ENCODE measurements around the gene MICU1. TPM values are rescaled to one million over a fixed set of nuclear protein-coding genes. Genes with fewer than 3 reads are reported as not detected.

The MICU1 gene
- total RNA-seq, 2 donors from 2014 or later: 41.0 to 44.8 TPM

DNA sequence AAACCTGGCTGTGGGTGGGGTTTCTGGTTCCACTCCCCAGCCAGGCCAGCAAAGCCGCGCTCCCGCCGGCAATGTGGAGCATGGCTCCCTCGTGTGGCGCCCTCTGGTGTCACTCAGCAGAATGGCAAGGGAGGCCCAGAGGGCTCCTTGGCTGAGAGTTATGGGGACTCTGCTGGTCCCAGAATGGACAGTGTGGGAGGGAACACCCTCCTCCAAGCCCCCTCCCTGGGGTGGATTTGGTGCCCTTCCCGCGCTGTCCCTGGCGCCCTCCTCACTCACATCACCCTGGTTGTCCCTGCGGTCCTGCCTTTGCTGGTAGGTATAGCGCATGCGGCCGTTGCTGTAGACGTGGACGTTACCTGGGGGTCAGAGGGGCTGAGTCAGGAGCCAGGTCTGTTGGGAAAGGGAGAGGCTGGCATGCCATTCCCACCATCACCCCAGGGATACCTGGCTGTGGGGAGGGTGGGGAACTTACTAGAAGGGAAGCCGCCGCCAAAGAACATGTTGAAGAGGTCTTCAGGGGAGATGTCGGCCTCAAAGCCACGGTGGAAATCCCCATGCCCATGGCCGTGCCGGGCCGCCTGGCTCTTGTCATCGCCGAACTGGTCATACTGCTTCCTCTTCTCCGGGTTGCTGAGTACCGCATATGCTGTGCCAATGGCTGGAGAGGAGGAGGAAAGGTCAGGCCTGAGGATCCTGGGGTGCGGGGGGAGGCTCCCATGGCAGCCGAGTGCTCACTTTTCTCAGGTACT lies 285.2 kb downstream of the MICU1 start:
- peak; percentile 81 for DNase-seq
- ATAC-seq: peak; percentile 22 to 28
- intact Hi-C loops (cut with DNase I): no loop called here

DNA sequence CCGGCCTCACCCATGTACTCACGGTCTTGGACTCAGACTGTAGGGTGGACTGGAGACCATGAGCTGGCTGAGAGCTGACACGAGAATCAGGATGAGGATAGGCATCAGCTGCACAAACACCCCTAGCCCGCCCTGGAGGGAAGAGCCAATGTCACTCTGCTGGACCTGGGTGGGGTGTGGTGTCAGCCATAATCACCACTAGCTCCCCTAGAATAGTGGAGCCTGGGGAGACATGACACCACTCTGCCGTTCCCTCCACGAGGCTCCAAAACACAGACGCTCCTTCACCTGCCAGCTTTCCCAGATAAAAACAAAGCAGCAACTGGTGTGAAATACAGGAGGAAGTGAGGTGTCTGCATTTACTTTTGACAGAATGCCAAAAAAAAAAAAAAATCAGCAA lies 287.7 kb downstream of the MICU1 start:
- intact Hi-C loops (cut with DNase I): loop anchor here (5.0 to 10.0 kb wide), 5 partner anchors 113 to 283 kb away; no protein-coding TSS in a partner anchor
- ATAC-seq (no peak), DNase-seq (no peak)

DNA sequence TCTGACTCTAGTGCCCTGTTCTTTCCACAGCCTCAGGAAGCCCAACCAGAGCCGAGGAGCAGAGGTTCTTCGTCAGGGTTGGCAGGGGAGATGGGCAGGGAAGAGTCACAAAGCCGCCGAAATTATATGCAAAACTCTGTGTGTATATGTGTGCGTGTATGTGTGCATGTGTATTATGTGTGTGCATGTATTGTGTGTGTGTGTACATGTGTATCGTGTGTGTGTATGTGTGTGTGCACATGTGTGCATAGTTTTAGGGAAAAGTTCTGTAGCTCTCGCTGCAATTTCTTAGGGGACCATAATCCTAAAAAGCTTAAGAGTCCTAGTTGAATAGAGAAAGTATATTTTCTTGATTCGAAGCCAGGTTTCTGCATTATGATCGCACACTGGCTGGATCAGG lies 288.2 kb downstream of the MICU1 start:
- intact Hi-C loops (cut with DNase I): loop anchor here (5.0 to 10.0 kb wide), 5 partner anchors 113 to 283 kb away; no protein-coding TSS in a partner anchor
- no peak for DNase-seq
- ATAC-seq: no peak

DNA sequence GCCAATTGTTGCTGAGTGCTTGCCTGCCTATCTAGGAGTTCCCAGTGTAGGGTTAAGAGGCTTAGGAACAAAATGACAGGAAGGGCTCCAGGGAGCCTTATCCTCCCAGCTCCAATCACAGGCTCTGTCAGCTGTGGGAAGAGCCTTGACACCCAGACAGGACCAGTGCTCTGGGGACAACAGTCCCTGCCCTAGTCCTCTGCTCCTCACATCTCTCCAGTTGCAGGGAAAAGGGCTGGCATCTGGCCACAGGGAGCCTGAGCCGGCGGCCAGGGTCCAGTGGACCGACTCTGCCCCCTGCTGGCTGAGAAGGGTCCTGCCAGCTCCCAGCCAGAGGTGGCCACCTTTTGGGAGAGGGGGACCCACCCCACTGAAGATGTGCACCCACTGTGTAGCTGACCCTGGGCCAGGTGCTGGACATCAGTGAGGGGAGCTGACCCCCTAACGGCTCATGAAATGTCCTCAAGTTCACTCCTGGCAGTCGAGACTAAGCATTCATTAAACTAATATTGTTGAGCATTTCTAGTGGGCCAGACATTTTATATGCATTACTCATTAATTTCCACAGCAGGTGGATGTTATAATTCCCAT lies 288.7 kb downstream of the MICU1 start:
- intact Hi-C loops (cut with DNase I): loop anchor here (5.0 to 10.0 kb wide), 5 partner anchors 112 to 282 kb away; no protein-coding TSS in a partner anchor
- ATAC-seq (peak in 1 of 2 donors; percentile 28), DNase-seq (peak; percentile 92)

DNA sequence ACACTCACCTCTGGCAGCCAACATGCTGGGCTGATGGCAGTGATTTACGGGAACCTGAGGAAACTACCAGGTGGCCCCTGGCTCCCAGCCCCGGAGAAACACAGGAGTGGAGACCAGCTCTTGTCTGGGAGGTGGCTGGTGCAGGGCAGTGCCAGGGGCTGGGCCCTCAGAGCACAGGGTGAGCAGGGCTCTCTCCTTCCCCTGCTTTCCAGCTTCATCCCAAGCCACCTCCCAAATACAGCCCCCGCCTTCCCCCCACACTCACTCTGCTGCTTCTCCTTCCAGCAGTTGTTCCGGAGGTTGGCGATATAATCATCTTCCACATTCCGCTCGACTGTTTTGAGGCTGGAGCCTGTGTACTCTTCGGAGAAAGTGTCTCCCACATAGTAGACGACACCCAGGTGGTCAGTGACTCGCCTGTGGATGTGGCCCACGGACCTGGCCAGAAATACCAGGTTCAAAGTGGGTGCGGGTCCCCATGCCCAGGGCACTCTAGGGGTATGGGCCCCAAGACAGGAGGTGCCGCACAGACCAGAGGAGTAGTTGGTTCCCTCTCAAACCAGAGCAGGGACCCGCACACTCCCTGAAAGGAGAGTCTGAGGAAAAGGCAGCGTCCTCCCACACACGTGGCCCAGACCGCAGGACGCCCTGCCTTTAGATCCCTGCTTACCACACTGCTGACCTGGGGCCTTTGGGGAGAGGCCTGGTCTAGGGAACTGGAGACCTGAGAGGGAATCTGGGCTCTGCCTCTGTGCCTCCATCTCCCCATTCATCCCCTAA lies 289.4 kb downstream of the MICU1 start:
- no peak for ATAC-seq
- intact Hi-C loops (cut with DNase I): loop anchor here (5.0 to 10.0 kb wide), 5 partner anchors 112 to 282 kb away; no protein-coding TSS in a partner anchor
- no peak for DNase-seq

DNA sequence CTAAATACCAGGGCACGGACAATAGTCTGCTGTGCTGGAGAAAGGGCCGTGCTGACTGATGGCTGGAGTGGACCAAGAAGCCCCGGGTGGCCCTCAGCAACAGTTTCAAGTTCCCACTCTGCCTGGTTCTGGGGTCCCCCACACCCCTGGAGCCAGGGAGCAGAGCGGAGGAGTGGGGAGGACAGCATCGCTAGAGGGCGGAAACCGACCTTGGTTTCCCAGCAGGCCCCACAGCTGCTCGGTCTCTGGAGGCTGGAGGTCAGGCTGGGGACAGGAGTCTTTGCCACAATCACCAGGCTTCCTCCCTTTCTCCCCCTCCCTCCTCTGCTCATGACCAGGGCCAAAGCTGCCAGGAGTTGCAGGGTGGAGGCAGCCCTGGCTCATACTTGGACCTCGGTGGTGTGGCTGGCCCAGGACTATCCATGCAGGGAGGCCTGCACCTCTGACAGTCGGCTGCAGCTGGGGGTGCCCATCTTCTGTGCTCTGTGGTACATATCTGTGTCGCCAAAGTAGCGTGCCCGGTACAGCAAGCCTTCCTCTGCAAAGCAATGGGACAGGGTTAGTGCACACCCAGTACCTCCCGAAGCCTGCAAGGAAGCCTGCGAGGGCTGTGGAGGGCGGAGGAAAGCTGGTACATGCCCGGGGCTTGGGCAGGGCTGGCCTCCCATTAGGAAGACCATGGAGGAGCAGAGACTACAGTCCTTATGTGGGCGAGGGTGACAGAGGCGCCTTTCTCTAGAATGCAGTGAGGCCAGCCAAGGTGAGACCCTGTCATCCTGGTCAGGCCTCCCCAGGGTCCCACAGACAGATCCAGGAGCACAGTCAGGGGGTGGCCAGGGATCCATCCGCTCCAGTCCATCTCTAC lies 290.3 kb downstream of the MICU1 start:
- DNase-seq: peak; percentile 74
- intact Hi-C loops (cut with DNase I): loop anchor here (5.0 to 10.0 kb wide), 5 partner anchors 111 to 281 kb away; no protein-coding TSS in a partner anchor
- ATAC-seq: peak; percentile 38 to 45

DNA sequence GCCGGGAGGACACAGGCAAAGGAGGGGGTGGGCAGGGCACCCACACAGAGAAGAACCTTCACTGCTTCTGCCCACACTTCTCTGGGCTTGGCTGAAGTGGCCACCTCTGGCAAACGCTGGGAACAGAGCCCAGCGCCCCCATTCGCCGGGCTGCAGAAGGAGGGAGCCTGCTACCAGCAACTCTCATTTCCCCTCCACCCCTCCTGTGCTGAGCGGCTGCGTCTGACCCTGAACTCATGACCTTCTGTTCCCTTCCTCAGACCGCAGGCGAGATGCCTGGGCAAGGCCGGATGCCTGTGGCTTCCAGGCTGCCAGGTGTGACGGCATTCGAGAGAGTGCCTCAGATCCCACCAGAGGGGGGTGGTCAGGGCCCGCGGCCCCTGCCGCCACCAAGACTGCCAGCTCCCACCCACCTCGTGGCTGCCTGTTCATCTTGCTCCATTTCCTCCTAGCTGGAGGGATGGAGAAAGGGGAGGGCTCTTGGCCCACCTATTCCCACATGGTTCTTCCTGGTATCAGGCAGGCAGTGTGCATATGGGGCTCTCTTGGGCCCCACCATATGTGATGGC lies 291.0 kb downstream of the MICU1 start:
- ATAC-seq (peak; percentile 67 to 72), DNase-seq (peak; percentile 92)
- intact Hi-C loops (cut with DNase I): loop anchor here (5.0 to 10.0 kb wide), 5 partner anchors 110 to 280 kb away; no protein-coding TSS in a partner anchor

DNA sequence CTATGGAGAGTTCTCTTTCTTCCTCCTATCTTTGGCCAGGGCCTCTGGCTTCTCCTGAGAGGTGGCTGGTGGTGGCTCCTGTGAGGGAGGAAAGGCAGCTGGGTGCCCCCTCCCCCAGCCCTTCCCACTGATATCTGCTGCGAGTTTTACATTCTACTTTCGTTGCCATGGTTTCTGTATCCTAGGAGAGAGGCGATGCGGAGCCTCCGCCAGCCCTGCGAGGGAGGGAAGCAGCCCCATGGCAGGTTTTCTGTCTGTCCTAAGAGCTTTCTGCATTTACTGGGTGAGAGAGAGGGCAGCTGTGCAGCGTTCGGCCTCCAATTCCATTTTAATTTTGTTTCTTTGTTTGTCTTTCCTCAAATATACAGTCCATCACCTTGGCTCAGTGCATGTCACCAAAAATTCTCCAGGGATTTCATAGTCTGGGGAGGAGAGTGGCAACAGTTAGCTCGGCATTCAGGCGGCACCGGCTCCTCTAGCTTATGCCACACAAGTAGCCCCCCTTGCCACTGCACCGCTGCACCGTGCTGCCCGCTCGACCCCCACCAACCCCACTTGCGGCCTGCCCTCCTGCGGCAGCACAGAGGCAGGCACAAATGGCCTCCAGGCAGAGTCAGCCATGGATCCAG lies 291.6 kb downstream of the MICU1 start:
- intact Hi-C loops (cut with DNase I): loop anchor here (10.0 kb wide), 3 partner anchors 110 to 280 kb away; no protein-coding TSS in a partner anchor
- ATAC-seq (peak in 1 of 2 donors; percentile 1), DNase-seq (no peak)

DNA sequence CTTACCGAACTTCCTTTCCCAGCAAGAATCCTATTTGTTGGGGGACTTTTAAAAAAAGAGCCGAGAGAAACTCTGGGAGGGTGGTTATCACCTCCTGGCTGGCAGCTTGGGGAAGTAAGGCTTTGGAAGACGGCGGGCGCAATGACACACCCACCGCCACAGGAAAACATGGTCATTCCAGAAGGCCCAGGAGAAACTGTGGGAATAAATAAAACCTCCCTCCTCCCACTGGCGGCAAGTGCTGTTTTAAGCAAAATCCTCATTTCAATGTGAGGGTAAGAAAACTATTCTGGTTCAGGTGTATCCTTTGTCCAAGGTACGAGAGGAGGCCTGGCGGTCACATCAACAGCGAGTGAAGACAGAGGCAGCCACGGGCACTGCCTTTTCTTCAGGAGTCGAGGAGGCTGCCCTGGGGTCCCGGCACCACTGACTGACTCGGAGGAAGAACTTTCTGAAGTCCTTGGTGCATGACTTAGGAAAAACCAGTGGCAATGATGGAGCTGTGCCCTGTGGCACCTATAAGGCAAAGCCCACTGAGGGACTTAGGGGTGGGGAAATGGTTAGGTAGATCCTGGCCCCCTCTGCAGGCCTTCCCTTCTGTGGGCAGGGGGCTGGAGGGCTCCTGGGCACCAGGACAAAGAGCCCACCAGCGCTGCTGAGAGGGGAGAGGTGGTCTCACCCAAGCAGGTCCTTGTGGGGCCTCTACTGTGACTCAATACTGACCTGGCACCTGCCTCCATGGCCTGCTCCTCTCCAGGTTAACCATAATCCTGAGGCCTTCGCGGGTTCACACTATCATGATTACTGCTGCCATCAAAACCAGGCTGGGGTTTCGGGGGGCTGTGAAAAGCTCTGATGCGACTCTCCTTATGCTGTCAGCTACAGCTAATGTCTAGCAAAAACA lies 292.5 kb downstream of the MICU1 start:
- intact Hi-C loops (cut with DNase I): loop anchor here (10.0 kb wide), 3 partner anchors 109 to 279 kb away; no protein-coding TSS in a partner anchor
- ATAC-seq: no peak
- no peak for DNase-seq

DNA sequence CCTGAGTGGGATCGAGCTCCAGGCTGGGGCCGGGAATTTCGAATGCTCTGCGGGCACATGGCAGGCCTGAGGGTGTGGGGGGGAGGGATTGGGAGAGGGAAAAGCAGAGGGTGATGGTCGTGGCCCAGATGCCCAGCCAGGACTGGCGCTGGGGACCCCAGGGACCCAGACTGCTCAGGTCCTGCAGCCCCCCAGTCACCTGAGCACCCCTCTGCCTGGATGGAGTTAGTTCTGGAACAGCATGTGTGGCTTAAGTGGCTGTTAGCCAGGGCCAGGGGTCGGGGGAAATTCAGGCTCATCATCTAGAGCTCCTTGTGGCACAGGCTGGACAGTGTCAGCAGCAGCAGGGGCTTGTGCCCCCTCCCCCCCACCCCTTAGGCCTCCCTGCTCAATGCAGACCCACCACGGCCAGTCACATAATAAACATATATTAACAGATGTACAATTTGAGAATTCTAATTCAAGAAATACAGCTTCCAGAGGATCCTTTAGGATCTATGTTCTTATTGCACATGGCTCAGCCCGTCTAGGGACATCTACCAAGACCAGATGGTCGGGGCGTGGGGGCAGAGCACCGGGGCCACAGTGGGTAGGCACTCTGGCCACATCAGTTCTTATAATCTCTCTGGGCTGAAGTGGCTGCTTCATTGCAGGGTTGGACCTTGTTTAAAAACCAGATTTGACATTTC lies 293.3 kb downstream of the MICU1 start:
- intact Hi-C loops (cut with DNase I): loop anchor here (10.0 kb wide), 3 partner anchors 108 to 278 kb away; no protein-coding TSS in a partner anchor
- DNase-seq (no peak), ATAC-seq (no peak)

DNA sequence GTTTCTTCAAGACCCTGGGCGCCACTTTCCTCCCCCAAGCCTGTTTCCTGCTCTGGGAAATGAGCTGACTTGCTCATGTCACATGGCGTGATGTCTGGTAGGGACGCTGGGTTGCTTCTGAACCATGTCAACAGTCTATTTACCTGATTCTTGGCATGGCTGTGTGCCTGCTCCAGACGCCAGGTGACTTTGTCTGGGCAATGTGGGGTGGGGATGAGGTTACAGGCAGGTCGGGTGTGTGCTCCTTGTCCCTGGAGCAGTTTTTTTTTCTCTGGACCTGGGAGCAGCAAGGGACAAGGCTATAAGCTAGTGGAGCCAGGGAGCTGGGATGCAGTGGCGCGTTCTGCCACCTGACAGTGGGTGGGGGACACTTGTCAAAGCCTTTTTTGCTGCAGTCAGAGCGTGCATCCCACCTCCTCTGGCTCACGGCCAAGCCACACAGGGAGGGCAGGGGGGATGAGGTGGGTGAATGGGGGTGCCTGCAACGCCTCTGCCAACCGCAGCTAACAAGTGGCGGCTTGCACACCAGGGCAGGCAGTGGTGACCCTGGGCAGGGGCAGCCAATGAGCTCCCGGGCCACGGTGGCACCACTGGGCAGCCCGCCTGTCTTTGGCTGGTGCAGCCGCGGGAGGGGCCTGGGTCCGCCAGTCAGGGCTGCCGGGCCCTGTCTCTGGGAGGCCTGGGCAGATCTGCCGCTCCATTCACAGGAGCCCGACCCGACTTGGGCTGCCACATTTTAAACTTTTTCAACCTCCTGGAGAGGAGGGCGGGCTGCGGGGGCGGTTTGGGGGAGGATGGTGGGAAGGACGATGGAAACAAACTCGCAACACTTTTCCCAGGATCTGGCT lies 294.1 kb downstream of the MICU1 start:
- peak; percentile 62 to 69 for ATAC-seq
- intact Hi-C loops (cut with DNase I): loop anchor here (10.0 kb wide), 3 partner anchors 107 to 277 kb away; no protein-coding TSS in a partner anchor
- peak; percentile 86 for DNase-seq

DNA sequence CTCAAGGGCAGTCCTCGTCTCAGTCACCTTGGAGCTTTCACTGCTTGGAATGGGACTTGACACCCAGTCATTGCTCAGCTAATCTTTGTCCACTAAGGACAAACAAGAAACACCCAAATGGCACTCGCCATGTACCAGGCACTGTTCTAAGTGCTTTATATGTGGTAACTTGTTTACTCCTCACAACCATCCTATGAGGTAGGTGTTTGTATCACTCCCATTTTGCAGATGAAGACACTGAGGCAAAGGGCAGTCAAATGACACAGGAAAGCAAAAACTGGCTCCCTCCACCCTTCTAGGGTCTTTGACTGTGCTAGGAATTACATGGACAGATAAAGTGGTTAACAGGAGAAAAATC lies 295.8 kb downstream of the MICU1 start:
- ATAC-seq (no peak), DNase-seq (no peak)
- intact Hi-C loops (cut with DNase I): loop anchor here (10.0 kb wide), 3 partner anchors 105 to 275 kb away; no protein-coding TSS in a partner anchor

DNA sequence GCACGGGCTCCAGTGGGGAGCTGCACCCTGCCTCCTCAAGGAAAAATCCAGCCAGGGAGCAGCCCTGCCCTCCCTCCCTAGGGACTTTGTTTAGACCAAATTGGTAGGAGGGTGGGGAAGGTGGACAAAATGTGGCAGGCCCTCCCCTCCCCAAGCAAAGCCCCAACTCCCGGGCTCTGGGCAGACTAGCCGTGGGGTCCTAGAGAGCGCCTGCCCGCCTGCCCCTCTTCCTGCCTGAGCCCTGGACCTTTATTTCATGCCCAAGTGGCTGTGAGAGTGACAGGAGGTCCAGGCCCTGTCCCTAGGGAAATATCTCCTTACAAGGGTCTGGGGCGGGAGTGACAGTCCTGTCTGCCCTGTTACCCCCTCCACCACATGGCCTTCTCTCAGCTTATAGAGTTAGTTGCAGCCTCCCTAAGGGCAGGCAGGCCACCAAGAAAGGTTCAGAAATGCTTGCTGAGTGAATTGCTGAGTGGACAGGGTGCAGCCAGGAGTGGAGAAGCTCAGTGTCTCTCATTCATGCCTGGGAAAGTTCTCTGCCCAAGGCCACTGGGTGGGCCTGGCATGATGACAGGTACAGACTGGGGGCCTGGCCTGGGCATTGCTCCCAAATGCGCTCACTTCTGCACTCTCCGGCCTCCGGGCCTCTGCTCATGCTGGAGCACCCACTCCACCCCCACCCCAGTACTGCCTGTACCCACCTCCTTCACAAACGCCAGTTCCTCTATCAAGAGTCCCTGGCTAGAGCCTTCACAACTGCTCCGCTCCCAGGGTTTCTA lies 296.4 kb downstream of the MICU1 start:
- DNase-seq: no peak
- intact Hi-C loops (cut with DNase I): loop anchor here (5.0 to 10.0 kb wide), 6 partner anchors 55 to 275 kb away; partner anchors contain the start of gene DDIT4 (in 1 of the 2)
- no peak for ATAC-seq

DNA sequence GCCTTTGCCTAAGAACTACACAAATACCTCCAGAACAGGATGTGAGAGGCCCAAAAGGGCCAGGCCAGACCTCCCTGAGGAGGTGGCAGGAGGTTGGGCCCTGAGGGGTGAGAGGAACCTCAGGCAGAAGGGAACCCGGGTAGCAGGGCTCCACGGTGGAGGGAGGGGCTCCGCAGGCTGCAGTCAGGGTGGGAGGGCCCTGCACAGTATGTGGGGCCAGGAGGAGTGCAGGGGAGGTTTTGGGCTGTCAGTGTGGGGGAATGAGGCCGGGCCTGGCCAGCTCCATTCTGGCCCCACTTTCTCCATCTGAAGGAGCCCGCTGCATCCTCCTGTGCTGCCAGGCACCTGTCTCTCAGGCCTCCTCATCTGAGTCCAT lies 297.1 kb downstream of the MICU1 start:
- DNase-seq (no peak), ATAC-seq (no peak)
- intact Hi-C loops (cut with DNase I): loop anchor here (5.0 to 10.0 kb wide), 3 partner anchors 54 to 107 kb away; partner anchors contain the start of gene DDIT4 (in 1 of the 2)
